PC-9 (cell line): ENCODE data around the gene ATN1. TPM values are rescaled to one million over a fixed set of nuclear protein-coding genes. Genes with fewer than 3 reads are reported as not detected.

Experiments
- BruUV-seq: library from RNA; stranded (reverse); fragments of 400-500 nt; replicated peaks from 2 replicates; lab custom pipeline; 2021; lab: Mats Ljungman, UMichigan
- CTCF ChIA-PET: fragments of 300-600 bp; sonication (Branson Sonifier 250); formaldehyde crosslinking; loops from one replicate; lab custom pipeline; 2022; ENCODE audit warnings: antibody characterized with exemption; lab: Charles Lee
- POLR2A ChIA-PET: fragments of 300-600 bp; sonication (Branson Sonifier 250); formaldehyde crosslinking; loops from one replicate; lab custom pipeline; 2022; ENCODE audit warnings: antibody characterized with exemption; ENCODE audit not compliant: unreplicated experiment; lab: Charles Lee
- DNase-seq, 2 experiments: peaks; one replicate each; pipeline versions ENCODE4 v3.0.0 to v3.0.0-alpha.2; 2015 to 2022; ENCODE audit warnings: mixed read lengths in 1 of 2
- H2AFZ ChIP-seq: fragments of 200-600 bp; sonication (generic); 2 replicates; pipeline ENCODE4 v1.8.1; 2017; ENCODE audit warnings: antibody characterized with exemption
- H3F3A ChIP-seq: fragments of 200-600 bp; sonication (generic); 2 replicates; pipeline ENCODE4 v1.8.1; 2017; ENCODE audit warnings: antibody characterized with exemption, mild to moderate bottlenecking, low read depth; ENCODE audit not compliant: insufficient read depth
- H3K27ac ChIP-seq: fragments of 200-600 bp; sonication (generic); 2 replicates; pipeline ENCODE4 v1.6.1; 2016; ENCODE audit warnings: mixed run types
- H3K27me3 ChIP-seq: fragments of 200-600 bp; sonication (generic); 2 replicates; pipeline ENCODE4 v1.6.1; 2016; ENCODE audit warnings: low read depth, mixed run types; ENCODE audit not compliant: insufficient read depth
- H3K36me3 ChIP-seq: fragments of 200-600 bp; sonication (generic); 2 replicates; pipeline ENCODE4 v1.6.1; 2016; ENCODE audit warnings: low read depth, mixed run types
- H3K4me1 ChIP-seq: fragments of 200-600 bp; sonication (generic); replicated peaks from 2 replicates; pipeline ENCODE4 v1.6.1; 2016; ENCODE audit warnings: mixed run types; ENCODE audit not compliant: insufficient read depth
- H3K4me2 ChIP-seq: fragments of 200-600 bp; sonication (generic); 2 replicates; pipeline ENCODE4 v1.6.1; 2017; ENCODE audit warnings: mixed run types
- H3K4me3 ChIP-seq: fragments of 200-600 bp; sonication (generic); 2 replicates; pipeline ENCODE4 v1.6.1; 2016; ENCODE audit warnings: mixed run types
- H3K79me2 ChIP-seq: fragments of 200-600 bp; sonication (generic); 2 replicates; pipeline ENCODE4 v1.6.1; 2017; ENCODE audit warnings: low read depth, mixed run types
- H3K9me2 ChIP-seq: fragments of 200-600 bp; sonication (generic); 2 replicates; pipeline ENCODE4 v1.8.1; 2017; ENCODE audit warnings: mild to moderate bottlenecking; ENCODE audit not compliant: insufficient read depth
- H3K9me3 ChIP-seq: fragments of 200-600 bp; sonication (generic); 2 replicates; pipeline ENCODE4 v1.8.1; 2016; ENCODE audit warnings: low read depth; ENCODE audit not compliant: insufficient read depth
- H4K20me1 ChIP-seq: fragments of 200-600 bp; sonication (generic); 2 replicates; pipeline ENCODE4 v1.8.1; 2017; ENCODE audit not compliant: insufficient read depth
- EZH2 ChIP-seq: fragments of 200-600 bp; sonication (generic); IDR thresholded peaks from 2 replicates; pipeline ENCODE4 v1.8.0; 2017; ENCODE audit warnings: antibody characterized with exemption, low read depth
- intact Hi-C: fragments of 100-400 bp; cut with micrococcal nuclease; formaldehyde crosslinking; loops from one replicate; pipeline ENCODE4 v1.10.0; 2022; ENCODE audit not compliant: unreplicated experiment
- total RNA-seq: library from RNA; stranded (reverse); gene quantifications from 2 replicates; pipeline ENCODE4 v1.2.3, GENCODE V29; 2021
- TF ChIP-seq, protein P1 (sequence below): fragments of 200-600 bp; sonication (generic); conservative IDR thresholded peaks from 2 replicates; pipeline ENCODE4 v1.6.1; 2017; ENCODE audit warnings: mixed run types, antibody characterized with exemption, mild to moderate bottlenecking, moderate library complexity

ATN1 gene
- total RNA-seq, 1 experiment from 2014 or later: 158 TPM

- TF ChIP-seq, protein P1, sequence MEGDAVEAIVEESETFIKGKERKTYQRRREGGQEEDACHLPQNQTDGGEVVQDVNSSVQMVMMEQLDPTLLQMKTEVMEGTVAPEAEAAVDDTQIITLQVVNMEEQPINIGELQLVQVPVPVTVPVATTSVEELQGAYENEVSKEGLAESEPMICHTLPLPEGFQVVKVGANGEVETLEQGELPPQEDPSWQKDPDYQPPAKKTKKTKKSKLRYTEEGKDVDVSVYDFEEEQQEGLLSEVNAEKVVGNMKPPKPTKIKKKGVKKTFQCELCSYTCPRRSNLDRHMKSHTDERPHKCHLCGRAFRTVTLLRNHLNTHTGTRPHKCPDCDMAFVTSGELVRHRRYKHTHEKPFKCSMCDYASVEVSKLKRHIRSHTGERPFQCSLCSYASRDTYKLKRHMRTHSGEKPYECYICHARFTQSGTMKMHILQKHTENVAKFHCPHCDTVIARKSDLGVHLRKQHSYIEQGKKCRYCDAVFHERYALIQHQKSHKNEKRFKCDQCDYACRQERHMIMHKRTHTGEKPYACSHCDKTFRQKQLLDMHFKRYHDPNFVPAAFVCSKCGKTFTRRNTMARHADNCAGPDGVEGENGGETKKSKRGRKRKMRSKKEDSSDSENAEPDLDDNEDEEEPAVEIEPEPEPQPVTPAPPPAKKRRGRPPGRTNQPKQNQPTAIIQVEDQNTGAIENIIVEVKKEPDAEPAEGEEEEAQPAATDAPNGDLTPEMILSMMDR: no peak
- TF ChIP-seq EZH2: no peak
- no peaks in the 10 kb centered on the region for H3K9me2 ChIP-seq
- ChIA-PET CTCF (interaction anchor here (0.8 kb wide), 1 partner anchor 72 kb away, joined by 3 read pairs; no protein-coding TSS in a partner anchor), POLR2A (interaction anchor here (0.5 to 0.6 kb wide), 2 partner anchors 67 to 75 kb away, joined by 3 to 6 read pairs; no protein-coding TSS in a partner anchor)
- no peaks in the 10 kb centered on the region for H3K36me3 ChIP-seq
- no TSS peak for BruUV-seq
- H3K4me1 ChIP-seq: peaks cover 22% of the 10 kb centered on the region
- no peak overlapping the region for H2AFZ ChIP-seq
- H3K4me3 ChIP-seq: no peak overlapping the region
- no peak overlapping the region for H3K4me2 ChIP-seq
- H3K79me2 ChIP-seq: peaks cover 13% of the 10 kb centered on the region; the same call in 1 of the 2 replicates
- no peaks in the 10 kb centered on the region for H4K20me1 ChIP-seq
- H3K9me3 ChIP-seq: no peaks in the 10 kb centered on the region
- H3K27me3 ChIP-seq: no peaks in the 10 kb centered on the region
- intact Hi-C loops: loop anchor here (2.0 to 5.0 kb wide), 2 partner anchors 69 to 189 kb away; partner anchors contain the start of genes MLF2 and SPSB2
- no peak overlapping the region for H3K27ac ChIP-seq
- no peak for DNase-seq
- H3F3A ChIP-seq: peaks cover 50% of the 10 kb centered on the region
Observed at GRCh38 chr12:6941782-6942181, 14.0 kb downstream of the ATN1 start.

DNA sequence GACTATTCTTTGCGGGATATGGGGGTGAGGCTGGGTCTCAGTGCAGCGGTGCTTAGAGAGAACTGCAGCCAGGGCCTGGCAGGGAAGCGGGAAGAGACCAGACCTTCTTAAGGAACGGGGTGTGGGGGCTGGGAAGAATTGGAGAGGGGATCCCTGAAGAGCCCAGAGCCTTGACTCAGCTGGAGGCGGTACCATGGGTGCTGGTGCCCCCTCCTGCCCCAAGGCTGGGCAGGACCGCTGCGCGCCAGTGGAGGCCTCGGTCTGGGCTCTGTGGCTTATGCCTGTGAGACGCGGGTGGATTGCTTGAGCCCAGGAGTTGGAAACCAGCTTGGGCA, 14.5 kb downstream of the ATN1 start:
- H3K27me3 ChIP-seq: no peaks in the 10 kb centered on the region
- ChIA-PET POLR2A (interaction anchor here (0.6 kb wide), 1 partner anchor 126 kb away, joined by 3 read pairs; no protein-coding TSS in a partner anchor), CTCF (interaction anchor here (4.4 kb wide), 1 partner anchor 18 kb away, joined by 38 read pairs; no protein-coding TSS in a partner anchor)
- peaks cover 18% of the 10 kb centered on the region; the same call in 1 of the 2 replicates for H3K79me2 ChIP-seq
- H3K9me3 ChIP-seq: no peaks in the 10 kb centered on the region
- no peak overlapping the region for H3K4me2 ChIP-seq
- H3F3A ChIP-seq: peaks cover 50% of the 10 kb centered on the region
- H3K36me3 ChIP-seq: no peaks in the 10 kb centered on the region
- H3K27ac ChIP-seq: no peak overlapping the region
- H3K4me1 ChIP-seq: peaks cover 27% of the 10 kb centered on the region
- H2AFZ ChIP-seq: no peak overlapping the region
- H4K20me1 ChIP-seq: no peaks in the 10 kb centered on the region
- H3K4me3 ChIP-seq: no peak overlapping the region
- TF ChIP-seq, protein P1: no peak
- no peak for TF ChIP-seq EZH2
- peak in 1 of 2 experiments; percentile 44 for DNase-seq
- H3K9me2 ChIP-seq: no peaks in the 10 kb centered on the region
- intact Hi-C loops: loop anchor here (2.0 to 5.0 kb wide), 2 partner anchors 69 to 190 kb away; partner anchors contain the start of genes MLF2 and SPSB2
- BruUV-seq: no TSS peak

GRCh38 chr12:6943389-6943721, 15.6 kb downstream of the ATN1 start:
- peak; percentile 83 to 93 for DNase-seq
- POLR2A ChIA-PET: interaction anchor here (0.5 to 3.6 kb wide), 24 partner anchors 18 to 607 kb away, joined by 3 to 54 read pairs (median 6); partner anchors contain the start of genes C1RL, LPCAT3, MLF2 and SPSB2
- Histone ChIP-seq H3K79me2 (peaks cover 28% of the 10 kb centered on the region; the same call in 1 of the 2 replicates), H3F3A (peaks cover 50% of the 10 kb centered on the region), H3K4me3 (peak overlapping the region; percentile 67; the same call in 1 of the 2 replicates), H3K27me3 (no peaks in the 10 kb centered on the region), H3K36me3 (no peaks in the 10 kb centered on the region), H3K9me3 (no peaks in the 10 kb centered on the region), H3K27ac (peak overlapping the region; percentile 94), H3K9me2 (no peaks in the 10 kb centered on the region), H3K4me1 (peaks cover 25% of the 10 kb centered on the region), H3K4me2 (peak overlapping the region; percentile 82), H4K20me1 (no peaks in the 10 kb centered on the region), H2AFZ (no peak overlapping the region; the same call in 1 of the 2 replicates)
- TF ChIP-seq, protein P1: no peak
- TF ChIP-seq EZH2: no peak
- BruUV-seq: no TSS peak
- intact Hi-C loops: loop anchor here (2.0 to 5.0 kb wide), 2 partner anchors 71 to 191 kb away; partner anchors contain the start of genes MLF2 and SPSB2
- CTCF ChIA-PET: interaction anchor here (1.5 to 4.4 kb wide), 6 partner anchors 18 to 201 kb away, joined by 4 to 47 read pairs (median 29); partner anchors contain the start of gene C1RL
